BE2C (cell line): ENCODE data around the gene IGF2BP2.

Experiments used
- DNase-seq: peaks from one replicate; pipeline ENCODE4 v3.0.0-alpha.2; 2020
- H3K27me3 ChIP-seq: fragments of 250-450 bp; sonication (Bioruptor Pico); 2 replicates; pipeline ENCODE4 v1.5.1; 2020; ENCODE audit warnings: mild to moderate bottlenecking
- H3K36me3 ChIP-seq: fragments of 250-450 bp; sonication (Bioruptor Pico); 2 replicates; pipeline ENCODE4 v1.5.1; 2020; ENCODE audit warnings: mild to moderate bottlenecking
- H3K4me1 ChIP-seq: fragments of 250-450 bp; sonication (Bioruptor Pico); 2 replicates; pipeline ENCODE4 v1.5.1; 2020
- H3K4me3 ChIP-seq: 2 replicates; pipeline ENCODE4 v1.5.1; 2011; ENCODE audit warnings: low read depth, low read length
- H3K9me3 ChIP-seq: fragments of 250-450 bp; sonication (Bioruptor Pico); 2 replicates; pipeline ENCODE4 v1.5.1; 2020
- TF ChIP-seq, protein P1 (sequence below): IDR thresholded peaks from 2 replicates; pipeline ENCODE4 v1.5.1; 2012; ENCODE audit warnings: mild to moderate bottlenecking, low read depth, low read length

IGF2BP2 gene

DNA sequence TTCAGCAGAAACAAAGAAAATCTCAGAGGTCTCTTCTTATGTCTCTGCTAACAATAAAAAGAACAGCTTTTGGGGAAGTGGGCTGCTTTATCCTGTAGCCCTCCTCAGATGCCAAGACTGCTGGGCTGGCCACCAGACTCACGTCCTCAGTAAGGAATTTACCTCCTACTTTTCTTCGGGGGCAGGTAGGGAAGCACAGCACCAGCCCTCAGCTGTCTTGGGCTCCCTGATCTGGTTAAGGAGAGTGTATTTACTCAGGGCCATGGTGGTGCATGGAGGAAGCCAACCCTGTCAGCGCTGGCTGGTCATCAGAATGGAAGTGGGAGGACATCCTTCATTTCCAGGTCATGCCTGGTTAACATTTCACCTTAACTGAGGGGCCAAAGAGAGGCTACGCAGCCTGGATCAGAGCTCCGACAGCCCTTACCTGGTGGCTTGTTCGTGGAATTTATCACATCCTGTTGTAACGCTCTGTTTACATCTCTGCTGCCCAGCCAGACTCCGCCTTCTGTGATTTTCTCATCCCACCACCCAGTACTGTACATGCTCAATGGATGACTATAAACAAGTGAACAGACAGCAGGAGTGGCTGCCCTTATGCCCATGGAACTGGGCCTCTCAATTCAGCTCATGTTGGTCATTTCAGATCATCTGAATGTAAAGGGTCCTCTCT, 108.3 kb downstream of the IGF2BP2 start:
- Histone ChIP-seq H3K4me1 (no peaks in the 10 kb centered on the region), H3K4me3 (no peak overlapping the region), H3K36me3 (no peaks in the 10 kb centered on the region), H3K27me3 (peaks cover 8% of the 10 kb centered on the region), H3K9me3 (no peaks in the 10 kb centered on the region)
- TF ChIP-seq, protein P1, sequence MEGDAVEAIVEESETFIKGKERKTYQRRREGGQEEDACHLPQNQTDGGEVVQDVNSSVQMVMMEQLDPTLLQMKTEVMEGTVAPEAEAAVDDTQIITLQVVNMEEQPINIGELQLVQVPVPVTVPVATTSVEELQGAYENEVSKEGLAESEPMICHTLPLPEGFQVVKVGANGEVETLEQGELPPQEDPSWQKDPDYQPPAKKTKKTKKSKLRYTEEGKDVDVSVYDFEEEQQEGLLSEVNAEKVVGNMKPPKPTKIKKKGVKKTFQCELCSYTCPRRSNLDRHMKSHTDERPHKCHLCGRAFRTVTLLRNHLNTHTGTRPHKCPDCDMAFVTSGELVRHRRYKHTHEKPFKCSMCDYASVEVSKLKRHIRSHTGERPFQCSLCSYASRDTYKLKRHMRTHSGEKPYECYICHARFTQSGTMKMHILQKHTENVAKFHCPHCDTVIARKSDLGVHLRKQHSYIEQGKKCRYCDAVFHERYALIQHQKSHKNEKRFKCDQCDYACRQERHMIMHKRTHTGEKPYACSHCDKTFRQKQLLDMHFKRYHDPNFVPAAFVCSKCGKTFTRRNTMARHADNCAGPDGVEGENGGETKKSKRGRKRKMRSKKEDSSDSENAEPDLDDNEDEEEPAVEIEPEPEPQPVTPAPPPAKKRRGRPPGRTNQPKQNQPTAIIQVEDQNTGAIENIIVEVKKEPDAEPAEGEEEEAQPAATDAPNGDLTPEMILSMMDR: no peak
- DNase-seq: no peak

DNA sequence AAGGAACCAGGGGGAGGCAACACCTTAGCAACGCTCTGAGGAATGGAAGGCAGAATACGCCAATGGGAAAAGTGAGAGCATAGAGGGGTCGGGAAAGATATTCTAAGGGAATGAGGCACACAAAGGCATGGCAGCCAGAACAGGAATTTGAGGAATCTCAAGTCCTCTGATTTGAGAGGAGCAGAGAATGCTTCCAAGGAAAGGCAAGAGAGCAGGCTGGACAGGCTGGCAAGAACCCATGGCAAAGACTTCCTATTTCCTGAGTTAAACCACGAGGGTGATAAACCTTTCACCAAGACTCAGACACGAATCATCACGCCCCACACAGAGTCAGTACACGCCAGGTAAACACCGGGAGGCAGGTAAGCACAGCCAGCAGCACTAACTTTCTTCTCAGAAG, 109.8 kb downstream of the IGF2BP2 start:
- Histone ChIP-seq H3K4me1 (no peaks in the 10 kb centered on the region), H3K27me3 (peaks cover 18% of the 10 kb centered on the region), H3K4me3 (no peak overlapping the region), H3K9me3 (no peaks in the 10 kb centered on the region), H3K36me3 (no peaks in the 10 kb centered on the region)
- no peak for DNase-seq
- TF ChIP-seq, protein P1: no peak

DNA sequence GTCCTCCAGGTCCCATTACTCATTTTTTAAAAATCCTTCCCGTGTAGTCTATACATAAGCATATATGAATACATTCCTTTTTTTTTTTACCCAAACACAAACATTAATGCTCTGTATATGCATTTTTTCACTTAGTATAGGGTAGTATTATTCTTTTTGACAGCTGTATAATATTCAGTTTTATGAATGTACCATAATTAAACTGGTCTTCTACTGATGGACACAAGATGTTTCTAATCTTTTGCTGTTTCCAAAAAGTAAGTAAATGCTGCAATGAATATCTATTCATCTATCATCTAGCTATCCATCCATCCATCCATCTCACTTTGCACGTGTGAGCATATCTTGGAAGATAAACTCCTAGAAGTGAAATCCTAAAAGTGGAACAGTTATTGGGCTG, 110.8 kb downstream of the IGF2BP2 start:
- no peak overlapping the region for H3K4me3 ChIP-seq
- H3K4me1 ChIP-seq: no peaks in the 10 kb centered on the region
- TF ChIP-seq, protein P1: no peak
- H3K36me3 ChIP-seq: no peaks in the 10 kb centered on the region
- peaks cover 18% of the 10 kb centered on the region for H3K27me3 ChIP-seq
- H3K9me3 ChIP-seq: no peaks in the 10 kb centered on the region
- no peak for DNase-seq

DNA sequence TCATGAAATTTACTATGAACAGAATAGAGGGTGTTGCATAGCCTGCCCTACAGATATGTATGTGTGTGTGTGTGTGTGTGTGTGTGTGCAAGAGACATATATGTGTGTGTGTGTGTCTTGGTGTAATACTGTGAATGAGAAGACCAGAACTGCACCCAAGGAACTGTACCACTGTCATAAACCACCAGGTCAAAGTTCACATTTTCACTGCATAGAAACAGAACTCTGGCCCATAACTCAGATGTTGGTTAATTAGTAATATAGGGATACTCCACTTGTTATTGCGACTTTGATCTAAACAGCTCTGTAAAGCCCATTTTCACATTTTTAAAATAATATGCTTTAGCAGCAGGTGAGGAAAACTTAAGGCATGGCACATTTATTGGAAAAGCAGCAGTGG, 111.8 kb downstream of the IGF2BP2 start:
- no peaks in the 10 kb centered on the region for H3K4me1 ChIP-seq
- H3K36me3 ChIP-seq: no peaks in the 10 kb centered on the region
- no peak overlapping the region for H3K4me3 ChIP-seq
- TF ChIP-seq, protein P1: no peak
- peaks cover 25% of the 10 kb centered on the region for H3K27me3 ChIP-seq
- H3K9me3 ChIP-seq: no peaks in the 10 kb centered on the region
- DNase-seq: no peak

DNA sequence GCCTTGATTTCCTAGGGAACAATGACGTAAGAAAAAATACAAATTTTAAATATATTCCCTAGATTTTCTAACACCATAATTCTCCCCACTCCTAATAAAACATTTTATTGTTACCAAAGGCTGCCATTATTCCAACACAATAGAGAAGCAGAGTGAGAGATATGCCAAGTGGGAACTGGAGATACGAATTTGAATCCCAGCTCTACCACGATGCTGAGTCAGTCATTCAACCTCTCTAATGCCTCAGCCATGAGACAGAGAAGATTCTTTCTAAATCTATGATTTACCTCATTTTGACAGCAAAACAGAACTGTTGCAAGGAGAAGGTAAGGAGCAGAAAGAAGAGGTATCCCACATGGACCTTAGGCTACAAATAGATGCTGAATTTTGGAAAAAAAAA, 112.5 kb downstream of the IGF2BP2 start:
- TF ChIP-seq, protein P1: no peak

DNA sequence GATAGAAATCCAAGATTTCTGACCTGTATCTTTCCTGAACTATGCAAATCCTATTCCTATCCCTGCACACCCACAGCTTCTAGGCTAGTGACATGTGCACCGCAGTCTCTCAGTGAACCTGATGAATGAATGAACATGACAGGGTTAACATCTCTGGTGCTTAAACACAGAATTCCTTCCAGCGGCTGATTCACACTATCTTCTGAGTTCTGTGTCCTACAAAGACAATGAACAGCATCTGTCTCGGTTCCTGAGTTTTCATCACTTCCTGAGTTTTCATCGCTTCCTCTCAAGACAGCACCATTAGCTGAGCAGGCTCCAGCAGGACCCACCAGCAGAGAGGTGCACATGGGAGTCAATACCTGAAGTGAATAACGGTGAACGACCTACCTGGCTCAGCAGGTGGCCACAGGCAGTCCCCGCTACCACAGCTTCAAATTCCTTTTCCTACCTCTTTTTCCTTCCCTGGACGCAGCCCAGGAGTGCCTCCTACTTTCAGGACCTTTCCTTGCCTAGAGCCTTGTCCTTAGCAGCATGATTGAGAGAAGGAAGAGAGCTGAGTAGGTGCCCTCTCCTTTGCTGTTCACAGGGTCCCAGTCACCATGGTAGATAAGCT, 113.5 kb downstream of the IGF2BP2 start:
- Histone ChIP-seq H3K36me3 (no peaks in the 10 kb centered on the region), H3K4me1 (no peaks in the 10 kb centered on the region), H3K4me3 (no peak overlapping the region), H3K27me3 (peaks cover 32% of the 10 kb centered on the region), H3K9me3 (no peaks in the 10 kb centered on the region)
- TF ChIP-seq, protein P1: no peak
- no peak for DNase-seq

More for the DNA sequence above, 112.5 kb downstream of the IGF2BP2 start:
- no peak for DNase-seq
- Histone ChIP-seq H3K4me1 (no peaks in the 10 kb centered on the region), H3K36me3 (no peaks in the 10 kb centered on the region), H3K4me3 (no peak overlapping the region), H3K9me3 (no peaks in the 10 kb centered on the region), H3K27me3 (peaks cover 31% of the 10 kb centered on the region)
